Heart left ventricle (tissue), 16 donors: ENCODE results near the gene NPAS2. TPM values are rescaled to one million over a fixed set of nuclear protein-coding genes. Genes with fewer than 3 reads are reported as not detected.
A peak's percentile ranks its signal among the peaks of the same experiment; 100 is the strongest.

Source experiments
- ATAC-seq, 4 donors: fragments of 200-7000 bp; cut with Tn5 transposase; one replicate each; pipeline ENCODE4 v1.9.1; 2020 to 2022; ENCODE audit warnings: moderate library complexity in 4 of 4, mild to moderate bottlenecking in 3 of 4, moderate number of reproducible peaks in 1 of 4
- DNase-seq, 5 donors: peaks; one replicate each; pipeline ENCODE4 v3.0.0-alpha.2; 2020
- H3K27ac ChIP-seq, 12 donors: fragments of 200-600 bp; sonication (generic) in 4 of 12; one replicate each; pipeline versions ENCODE4 v1.5.0 to v1.8.0; 2016 to 2022; ENCODE audit warnings: mild to moderate bottlenecking in 2 of 12
- H3K27me3 ChIP-seq, 9 donors: fragments of 200-600 bp; sonication (generic) in 2 of 9; one replicate each; pipeline versions ENCODE4 v1.5.1 to v1.8.0; 2016 to 2022; ENCODE audit warnings: mild to moderate bottlenecking in 3 of 9
- H3K36me3 ChIP-seq, 9 donors: fragments of 200-600 bp; sonication (generic) in 2 of 9; one replicate each; pipeline versions ENCODE4 v1.5.0 to v1.8.0; 2018 to 2022; ENCODE audit warnings: mild to moderate bottlenecking in 2 of 9
- H3K4me1 ChIP-seq, 12 donors: fragments of 200-600 bp; sonication (generic) in 4 of 12; one replicate each; pipeline versions ENCODE4 v1.5.0 to v1.8.0; 2016 to 2022; ENCODE audit warnings: mild to moderate bottlenecking in 3 of 12
- H3K4me3 ChIP-seq, 12 donors: fragments of 200-600 bp; sonication (generic) in 4 of 12; one replicate each; pipeline versions ENCODE4 v1.5.0 to v1.8.0; 2017 to 2022; ENCODE audit warnings: mild to moderate bottlenecking in 9 of 12, moderate library complexity in 4 of 12
- H3K9me3 ChIP-seq, 12 donors: fragments of 200-600 bp; sonication (generic) in 4 of 12; one replicate each; pipeline versions ENCODE4 v1.5.0 to v1.8.0; 2016 to 2022; ENCODE audit warnings: mild to moderate bottlenecking in 1 of 12
- POLR2A ChIP-seq, 2 donors: fragments of 450-650 bp; IDR thresholded peaks; one replicate each; pipeline ENCODE4 v1.6.1; 2017; ENCODE audit warnings: antibody characterized with exemption in 2 of 2, mild to moderate bottlenecking in 2 of 2, moderate library complexity in 2 of 2
- WGBS, 4 donors: extraction: QIAGEN DNeasy Blood & Tissue Kit in 2 of 4; methylation state at CpG; one replicate each; pipeline versions ENCODE4 v1.1.5 to v1.1.7; 2013 to 2018; 5-methylcytosine and 5-hydroxymethylcytosine counted together
- intact Hi-C, 10 donors: fragments of 100-400 bp; cut with DNase I; formaldehyde crosslinking; loops; one replicate each; pipeline versions ENCODE4 v1.11.1 to v1.14.2; 2022
- long read RNA-seq, 3 donors: library from polyadenylated mRNA; unstranded; transcript quantifications; one replicate each; pipeline ENCODE4 v2.0.0, GENCODE V29; 2020 to 2021
- polyA plus RNA-seq, 2 donors: library from polyadenylated mRNA; stranded (reverse); fragments of 200-250 nt; gene quantifications; one replicate each; pipeline ENCODE4 v1.2.3, GENCODE V29; 2013
- total RNA-seq, 9 donors: library from RNA; depleted of rRNA in 2 of 9; stranded (reverse); fragments of >200 nt in 2 of 9; fragmentation: NEBNext Ultra II Directional in 3 of 9; extraction: Animal tissue kit (Norgen Biotek cat#: 25700) in 3 of 9; gene quantifications; one replicate each; pipeline versions ENCODE4 v1.1.0 to v1.2.4, GENCODE V29; 2016 to 2023
- TF ChIP-seq, protein P1 (sequence below), 12 donors: fragments of 200-600 bp; sonication (generic) in 4 of 12; IDR thresholded peaks; one replicate each; pipeline versions ENCODE4 v1.5.0 to v1.8.0; 2018 to 2022; ENCODE audit warnings: antibody characterized with exemption in 12 of 12, mild to moderate bottlenecking in 5 of 12
- donor health status: ischemic (EF 13 %, LVEDD 7.1; RV severe dilation, severe dysfunction).
- donor health status: healthy with polysubstance abuse.
- donor health status: DM: no; HTN: yes; CAD: no.
- donor health status: DM: no; HTN: no; CAD: no.
- donor health status: ischemic (EF 25% LVEDD 6.9; RV normal size, moderate dysfunction).
- donor health status: ischemic (EF 25% LVEDD 5.7; RV mildly dilated, moderate dysfunction).
- donor health status: healthy.
- donor health status: DM: yes; HTN: yes; CAD: no.
- donor health status: ischemic (EF 35%, LVEDD 5.7; RV mildly dilated, moderate dysfunction).
- donor health status: nonischemic (EF 11% LVEDD 7.7; RV severe dilation, severe dysfunction).
- donor health status: DM: yes; HTN: yes; CAD: no.
- donor health status: PGD.
- donor health status: ischemic (EF 29% LVEDD 5.4; RV normal size, mild dysfunction).
- donor health status: nonischemic (EF 23%, LVEDD 6.1; RV moderate dilation, normal function).

The NPAS2 gene, protein sequence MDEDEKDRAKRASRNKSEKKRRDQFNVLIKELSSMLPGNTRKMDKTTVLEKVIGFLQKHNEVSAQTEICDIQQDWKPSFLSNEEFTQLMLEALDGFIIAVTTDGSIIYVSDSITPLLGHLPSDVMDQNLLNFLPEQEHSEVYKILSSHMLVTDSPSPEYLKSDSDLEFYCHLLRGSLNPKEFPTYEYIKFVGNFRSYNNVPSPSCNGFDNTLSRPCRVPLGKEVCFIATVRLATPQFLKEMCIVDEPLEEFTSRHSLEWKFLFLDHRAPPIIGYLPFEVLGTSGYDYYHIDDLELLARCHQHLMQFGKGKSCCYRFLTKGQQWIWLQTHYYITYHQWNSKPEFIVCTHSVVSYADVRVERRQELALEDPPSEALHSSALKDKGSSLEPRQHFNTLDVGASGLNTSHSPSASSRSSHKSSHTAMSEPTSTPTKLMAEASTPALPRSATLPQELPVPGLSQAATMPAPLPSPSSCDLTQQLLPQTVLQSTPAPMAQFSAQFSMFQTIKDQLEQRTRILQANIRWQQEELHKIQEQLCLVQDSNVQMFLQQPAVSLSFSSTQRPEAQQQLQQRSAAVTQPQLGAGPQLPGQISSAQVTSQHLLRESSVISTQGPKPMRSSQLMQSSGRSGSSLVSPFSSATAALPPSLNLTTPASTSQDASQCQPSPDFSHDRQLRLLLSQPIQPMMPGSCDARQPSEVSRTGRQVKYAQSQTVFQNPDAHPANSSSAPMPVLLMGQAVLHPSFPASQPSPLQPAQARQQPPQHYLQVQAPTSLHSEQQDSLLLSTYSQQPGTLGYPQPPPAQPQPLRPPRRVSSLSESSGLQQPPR
- 10 to 100 TPM; 29.5 to 81.4 (median 43.3) TPM for total RNA-seq
- 100 to 1,000 TPM in 1 of 2 donors, 10 to 100 TPM in 1; 28.2 to 144 TPM for polyA plus RNA-seq
- long read RNA-seq, donor 1, full-length matches to known transcripts = 3 of 28 reads
- long read RNA-seq, donor 1, partial matches to known transcripts = 16 of 28 reads
- long read RNA-seq, donor 1, other reads (novel, unspliced or antisense) = 9 of 28 reads
- long read RNA-seq, donor 2, partial matches to known transcripts = 33 of 39 reads
- long read RNA-seq, donor 2, other reads (novel, unspliced or antisense) = 6 of 39 reads
- long read RNA-seq, donor 3, partial matches to known transcripts = 20 of 34 reads
- long read RNA-seq, donor 3, other reads (novel, unspliced or antisense) = 14 of 34 reads

DNA sequence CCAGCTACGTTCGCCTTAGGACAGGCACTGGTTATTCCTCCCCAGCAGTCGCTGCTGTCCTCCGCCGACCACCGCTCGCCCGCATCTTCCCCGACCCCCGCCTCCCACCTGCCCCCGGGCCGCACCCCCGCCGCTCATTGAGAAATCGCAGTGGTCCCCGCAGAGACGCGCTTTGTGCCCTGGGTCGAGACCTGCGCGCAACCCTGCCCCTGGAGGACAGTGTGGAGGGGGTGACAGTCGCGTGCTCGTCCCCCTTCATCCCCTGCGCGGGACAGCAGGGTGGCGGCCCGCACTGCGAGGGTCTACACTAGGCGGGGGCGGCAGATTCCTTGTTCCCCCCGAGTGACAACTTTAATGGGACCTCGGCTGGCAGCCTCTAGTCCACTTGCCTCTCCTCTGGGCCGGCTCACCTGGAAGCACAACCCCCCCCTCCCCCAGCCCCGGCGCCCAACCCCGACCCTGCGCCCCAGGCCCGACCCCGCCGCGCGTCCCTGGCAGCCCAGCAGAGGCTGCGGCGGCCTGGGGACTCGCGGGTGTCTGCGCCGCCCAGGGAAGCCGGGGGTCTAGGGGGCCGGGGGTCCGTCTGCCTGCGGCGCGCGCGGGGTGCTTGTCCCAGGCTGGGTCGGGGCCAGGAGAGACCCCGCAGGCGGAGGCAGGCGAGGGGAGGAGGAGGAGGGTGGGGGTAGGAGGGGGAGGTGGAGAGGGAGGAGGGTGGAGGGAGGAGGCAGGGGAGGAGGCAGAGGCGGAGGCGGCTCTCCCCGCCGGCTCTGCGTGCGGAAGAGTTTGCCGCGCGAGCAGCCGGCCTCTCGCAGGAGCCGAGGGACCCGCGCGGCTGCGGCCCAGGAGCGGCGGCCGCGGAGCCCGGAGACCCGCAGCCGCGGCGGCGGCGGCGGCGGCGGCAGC, at the start of gene NPAS2:
Gene NPAS2 (plus strand): TSS at position 770 of the 903 bp plus-strand sequence. CDS start 84,616 bp downstream, outside the sequence.
- peak within 1 kb of the TSS; percentile 84 to 100 (median 92) for H3K27ac ChIP-seq
- peaks cover 0 to 33% (median 0%) of the 10 kb centered on the region in 9 donors for H3K27me3 ChIP-seq
- peak in 3 of 4 donors; percentile 31 to 55 (median 55) for ATAC-seq
- 0 to 1% (median 0%) methylated on average over 31 to 91 of the region's 91 CpGs for whole genome bisulfite sequencing, 4 donors
- H3K4me3 ChIP-seq = peak within 1 kb of the TSS; percentile 70 to 95 (median 79)
- TF ChIP-seq, protein P1, sequence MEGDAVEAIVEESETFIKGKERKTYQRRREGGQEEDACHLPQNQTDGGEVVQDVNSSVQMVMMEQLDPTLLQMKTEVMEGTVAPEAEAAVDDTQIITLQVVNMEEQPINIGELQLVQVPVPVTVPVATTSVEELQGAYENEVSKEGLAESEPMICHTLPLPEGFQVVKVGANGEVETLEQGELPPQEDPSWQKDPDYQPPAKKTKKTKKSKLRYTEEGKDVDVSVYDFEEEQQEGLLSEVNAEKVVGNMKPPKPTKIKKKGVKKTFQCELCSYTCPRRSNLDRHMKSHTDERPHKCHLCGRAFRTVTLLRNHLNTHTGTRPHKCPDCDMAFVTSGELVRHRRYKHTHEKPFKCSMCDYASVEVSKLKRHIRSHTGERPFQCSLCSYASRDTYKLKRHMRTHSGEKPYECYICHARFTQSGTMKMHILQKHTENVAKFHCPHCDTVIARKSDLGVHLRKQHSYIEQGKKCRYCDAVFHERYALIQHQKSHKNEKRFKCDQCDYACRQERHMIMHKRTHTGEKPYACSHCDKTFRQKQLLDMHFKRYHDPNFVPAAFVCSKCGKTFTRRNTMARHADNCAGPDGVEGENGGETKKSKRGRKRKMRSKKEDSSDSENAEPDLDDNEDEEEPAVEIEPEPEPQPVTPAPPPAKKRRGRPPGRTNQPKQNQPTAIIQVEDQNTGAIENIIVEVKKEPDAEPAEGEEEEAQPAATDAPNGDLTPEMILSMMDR (IDR thresholded peaks at IDR 0.05) = no peak
- no peak for TF ChIP-seq POLR2A (IDR thresholded peaks at IDR 0.05)
- no peaks in the 10 kb centered on the region for H3K9me3 ChIP-seq
- intact Hi-C loops = loop anchor here in 9 of 10 donors (2.0 to 10.0 kb wide), 20 partner anchors 37 to 207 kb away; no protein-coding TSS in a partner anchor
- H3K36me3 ChIP-seq = no peaks in the 10 kb centered on the region
- H3K4me1 ChIP-seq = peaks cover 0 to 69% (median 24%) of the 10 kb centered on the region in 12 donors
- peak; percentile 56 to 72 (median 60) for DNase-seq

DNA sequence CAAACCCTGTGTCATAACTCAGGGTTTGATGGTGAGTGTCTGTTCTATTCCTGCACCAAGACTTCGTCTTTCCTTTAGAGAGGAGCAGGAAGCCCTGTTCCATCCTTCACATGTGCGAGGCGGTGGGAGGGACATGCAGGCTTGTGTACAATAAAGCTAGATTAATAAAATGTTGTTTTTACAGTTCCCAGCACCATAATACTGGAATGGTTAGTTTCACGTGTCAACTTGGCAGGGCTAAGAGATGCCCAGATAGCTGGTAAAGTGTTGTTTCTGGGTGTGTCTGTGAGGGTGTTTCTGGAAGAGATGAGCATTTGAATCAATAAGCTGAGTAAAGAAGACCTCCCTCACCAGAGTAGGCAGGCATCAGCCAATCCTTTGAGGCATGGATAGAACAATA, 48.8 kb upstream of the NPAS2 start:
- Histone ChIP-seq H3K4me3 (no peak overlapping the region), H3K27ac (no peak overlapping the region), H3K9me3 (no peaks in the 10 kb centered on the region), H3K4me1 (peaks cover 0 to 7% (median 0%) of the 10 kb centered on the region in 12 donors), H3K36me3 (no peaks in the 10 kb centered on the region), H3K27me3 (no peaks in the 10 kb centered on the region)
- TF ChIP-seq, protein P1 (IDR thresholded peaks at IDR 0.05) = no peak
- TF ChIP-seq POLR2A (IDR thresholded peaks at IDR 0.05) = no peak
- intact Hi-C loops = no loop called here
- no peak for ATAC-seq
- DNase-seq = no peak
- WGBS, 4 donors = 90 to 95% (median 92%) methylated on average over 4 of the region's 4 CpGs

DNA sequence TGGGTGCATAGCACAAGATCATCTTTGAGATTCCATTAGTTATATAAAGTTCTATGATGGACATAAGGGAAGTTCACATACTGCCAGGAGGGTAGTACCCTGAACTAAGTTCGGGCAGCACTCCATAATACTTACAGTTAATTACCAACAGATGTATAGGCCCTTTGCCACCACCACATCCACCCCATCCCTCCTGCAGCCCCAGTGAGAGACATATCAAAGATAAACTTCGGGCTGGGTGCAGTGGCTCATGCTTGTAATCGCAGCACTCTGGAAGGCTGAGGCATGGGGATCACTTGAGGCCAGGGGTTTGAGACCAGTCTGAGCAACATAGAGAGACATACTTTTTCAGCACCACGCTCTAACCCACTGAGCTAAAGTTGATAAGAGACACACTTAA, 46.4 kb upstream of the NPAS2 start:
- Histone ChIP-seq H3K4me3 (no peak overlapping the region), H3K27me3 (no peaks in the 10 kb centered on the region), H3K27ac (no peak overlapping the region), H3K4me1 (peaks cover 0 to 2% (median 0%) of the 10 kb centered on the region in 12 donors), H3K36me3 (no peaks in the 10 kb centered on the region), H3K9me3 (no peaks in the 10 kb centered on the region)
- intact Hi-C loops = no loop called here
- DNase-seq (no peak), ATAC-seq (no peak)
- WGBS, 4 donors = 86 to 94% (median 90%) methylated on average over 4 of the region's 4 CpGs
- TF ChIP-seq POLR2A (IDR thresholded peaks at IDR 0.05) = no peak
- TF ChIP-seq, protein P1 (IDR thresholded peaks at IDR 0.05) = no peak
